Measurements from ENCODE around the gene SERINC3.
"Not testable (repeated sequence)": the region's sequence is repeated elsewhere in the genome, so short reads cannot be mapped to it uniquely, and the experiment has no call there.

The SERINC3 gene

DNA sequence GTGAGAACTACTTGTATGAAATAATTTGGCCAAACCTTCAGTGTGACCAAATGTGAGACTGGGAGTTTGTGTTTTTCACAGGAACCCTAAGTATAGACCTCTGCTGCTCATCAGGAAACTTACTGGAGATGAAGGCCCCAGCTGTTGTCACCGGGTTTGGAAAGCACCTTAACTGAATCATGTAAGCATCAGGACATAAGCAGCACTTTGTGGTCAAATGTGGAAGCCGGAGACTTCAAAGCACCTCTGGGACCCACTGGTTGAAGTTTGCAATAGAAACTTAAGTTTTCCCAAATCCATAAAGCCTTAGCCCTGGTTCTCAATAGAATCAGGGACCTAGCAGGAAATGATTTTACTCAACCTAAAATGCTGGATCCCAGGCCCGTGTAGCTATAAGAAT is 31.9 kb downstream of the SERINC3 start:
- DNase-seq: no peak

DNA sequence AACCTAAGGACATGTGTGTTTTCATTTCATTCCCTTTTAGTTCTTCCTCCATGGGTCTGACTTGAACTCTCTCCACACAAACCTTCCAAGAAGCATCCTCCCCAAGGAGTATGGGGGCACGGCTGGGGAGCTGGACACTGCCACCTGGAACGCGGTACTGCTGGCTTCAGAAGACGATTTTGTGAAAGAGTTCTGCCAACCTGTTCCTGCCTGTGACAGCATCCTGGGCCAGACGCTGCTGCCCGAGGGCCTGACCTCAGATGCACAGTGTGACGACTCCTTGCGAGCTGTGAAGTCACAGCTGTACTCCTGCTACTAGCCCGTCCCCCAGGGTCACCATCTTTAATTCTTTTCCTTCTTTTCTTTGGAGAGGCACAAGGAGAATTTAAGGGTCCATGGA is 32.6 kb downstream of the SERINC3 start:
- no peak for DNase-seq

DNA sequence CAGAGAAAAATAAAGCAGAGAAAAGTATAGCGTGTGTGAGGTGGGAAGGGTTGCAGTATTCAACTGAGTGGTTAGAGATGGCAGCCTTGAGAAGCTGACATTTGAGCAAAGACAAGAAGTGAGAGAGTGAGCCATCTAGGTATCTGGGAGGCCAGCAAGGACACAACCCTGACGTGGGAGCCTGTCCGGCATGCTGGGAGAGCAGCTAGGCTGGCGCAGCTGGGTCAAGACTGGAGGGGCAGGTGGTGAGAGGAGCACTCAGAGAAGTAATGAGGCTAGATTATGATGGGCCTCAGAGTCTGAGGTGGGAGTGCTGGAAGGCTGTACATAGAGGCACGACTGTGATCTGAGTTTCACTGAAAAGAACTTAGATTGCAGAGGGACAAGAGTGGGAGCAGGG is 33.3 kb downstream of the SERINC3 start:
- DNase-seq: no peak

DNA sequence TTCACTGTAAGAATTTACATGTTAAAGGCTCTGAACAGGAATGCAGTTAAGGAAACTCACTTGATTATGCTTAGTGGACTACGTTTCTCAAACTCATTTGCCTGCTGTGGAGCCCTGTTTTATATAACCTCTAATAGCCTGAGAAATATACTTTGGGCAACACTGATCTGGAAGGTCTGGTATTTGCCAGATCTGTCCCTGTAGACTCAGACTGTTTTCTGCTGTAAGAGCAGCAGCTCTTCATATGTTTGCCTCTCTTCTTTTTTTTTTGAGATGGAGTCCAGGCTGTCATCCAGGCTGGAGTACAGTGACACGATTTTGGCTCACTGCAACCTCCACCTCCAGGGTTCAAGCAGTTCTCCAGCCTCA is 36.1 kb downstream of the SERINC3 start:
- DNase-seq: no peak

DNA sequence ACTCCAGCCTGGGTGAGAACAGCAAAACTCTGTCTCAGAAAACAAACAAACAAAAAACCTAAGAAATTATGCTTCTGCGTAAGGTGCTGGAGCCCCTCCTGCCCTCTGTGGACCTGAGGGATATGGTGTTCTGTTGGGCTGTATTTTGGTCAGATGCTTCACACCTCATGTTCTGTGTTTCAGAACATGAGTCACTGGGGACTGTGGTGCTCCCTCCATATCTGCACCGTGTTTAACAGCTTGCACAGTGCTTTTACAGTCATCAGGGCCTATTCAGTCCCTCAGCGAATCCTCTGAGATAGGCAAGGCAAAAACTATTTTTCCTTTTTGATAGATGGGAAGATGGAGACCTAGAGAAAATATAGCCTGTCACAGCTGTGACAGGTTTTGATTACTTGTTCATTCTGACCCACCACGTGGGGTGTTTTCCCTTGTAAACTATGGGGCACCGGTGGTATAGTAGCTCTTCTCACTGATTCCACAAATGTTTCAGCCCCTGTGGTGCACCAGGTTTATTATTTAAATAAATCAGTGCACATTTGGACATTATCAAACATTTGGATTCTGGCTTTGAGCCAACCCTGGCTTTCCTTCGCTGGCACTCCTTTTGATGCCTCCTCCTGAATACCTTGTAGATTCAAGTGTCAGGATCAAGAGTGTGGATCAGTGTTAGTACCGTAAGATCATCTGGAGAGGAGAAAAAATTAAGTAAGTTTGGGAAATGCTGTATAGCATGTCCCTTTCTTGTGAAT is 36.6 kb downstream of the SERINC3 start:
- no peak for DNase-seq

DNA sequence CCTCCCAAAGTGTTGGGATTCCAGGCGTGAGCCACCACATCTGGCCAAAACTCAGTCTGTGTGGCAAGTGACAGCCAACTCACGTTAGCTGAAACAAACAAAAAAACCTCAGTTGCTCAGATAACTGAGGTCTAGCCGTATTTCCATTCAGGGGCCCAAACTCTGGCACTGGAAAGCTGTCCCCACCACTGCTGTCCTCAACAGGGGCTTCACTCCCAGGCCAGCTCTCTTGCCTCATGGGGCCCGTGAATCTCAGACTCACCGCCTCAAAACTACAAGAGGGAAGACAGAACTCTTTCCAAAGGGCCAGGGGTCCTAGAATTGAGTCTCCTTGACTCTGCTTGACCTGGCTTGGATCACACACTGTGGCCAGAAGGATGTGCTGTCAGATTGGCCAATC is 38.8 kb downstream of the SERINC3 start:
- no peak for DNase-seq

DNA sequence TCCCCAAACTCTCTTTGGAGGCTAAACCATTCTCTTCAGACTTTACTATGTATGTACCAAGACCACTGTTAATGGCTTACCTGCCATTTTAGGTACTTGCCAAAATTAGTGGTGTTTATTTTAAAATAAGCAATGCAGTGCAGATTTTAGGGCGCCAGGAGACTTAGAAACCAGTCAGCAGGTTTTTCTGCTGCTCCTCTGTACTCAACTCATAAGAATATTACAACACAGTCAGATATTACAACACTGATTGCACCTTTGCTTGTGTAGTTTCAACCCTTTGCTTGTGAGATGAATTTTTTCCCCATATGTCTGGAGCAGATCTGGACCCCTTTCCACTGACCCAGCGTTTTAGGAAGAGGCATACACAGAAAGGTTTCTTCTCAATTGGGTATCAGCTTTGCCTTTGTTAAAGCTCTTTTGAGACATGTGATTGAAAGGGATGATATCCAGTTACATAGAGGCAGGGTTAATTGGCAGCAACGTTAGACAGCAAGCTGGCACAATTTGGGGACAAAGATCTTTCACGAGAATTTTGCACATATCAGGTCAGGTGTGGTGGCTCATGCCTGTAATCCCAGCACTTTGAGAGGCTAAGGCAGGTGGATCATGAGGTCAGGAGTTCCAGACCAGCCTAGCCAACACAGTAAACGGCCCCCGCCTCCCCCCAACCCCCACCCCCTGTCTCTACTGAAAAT is 40.0 kb downstream of the SERINC3 start:
- no peak for DNase-seq

DNA sequence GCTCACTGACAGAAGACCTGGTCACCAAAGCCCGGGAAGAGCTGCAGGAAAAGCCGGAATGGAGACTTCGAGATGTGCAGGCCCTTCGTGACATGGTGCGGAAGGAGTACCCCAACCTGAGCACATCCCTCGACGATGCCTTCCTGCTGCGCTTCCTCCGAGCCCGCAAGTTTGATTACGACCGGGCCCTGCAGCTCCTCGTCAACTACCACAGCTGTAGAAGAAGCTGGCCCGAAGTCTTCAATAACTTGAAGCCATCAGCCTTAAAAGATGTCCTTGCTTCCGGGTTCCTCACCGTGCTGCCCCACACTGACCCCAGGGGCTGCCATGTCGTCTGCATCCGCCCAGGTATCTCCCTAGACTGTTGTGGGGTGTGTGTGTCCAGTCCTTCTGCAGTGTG is 41.8 kb downstream of the SERINC3 start:
- DNase-seq: no peak

DNA sequence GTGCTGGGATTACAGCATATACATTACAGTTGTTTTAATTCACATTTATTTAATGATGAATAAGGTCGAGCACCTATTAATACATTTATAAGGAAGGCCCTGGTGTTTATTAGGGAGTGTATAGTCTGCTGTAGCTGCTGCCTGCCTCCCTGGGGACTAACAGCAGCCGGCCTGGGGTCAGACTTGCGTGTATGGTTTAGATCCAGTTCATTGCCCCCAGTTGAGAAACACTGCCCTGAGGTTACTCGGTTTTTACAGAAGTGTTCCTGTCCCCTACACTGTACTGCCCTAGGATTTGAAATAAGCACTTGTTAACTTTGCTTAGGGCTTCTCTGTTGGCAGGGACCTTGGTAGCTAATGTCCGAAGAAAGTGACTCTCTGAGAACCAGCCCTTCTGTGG is 42.2 kb downstream of the SERINC3 start:
- DNase-seq: no peak

DNA sequence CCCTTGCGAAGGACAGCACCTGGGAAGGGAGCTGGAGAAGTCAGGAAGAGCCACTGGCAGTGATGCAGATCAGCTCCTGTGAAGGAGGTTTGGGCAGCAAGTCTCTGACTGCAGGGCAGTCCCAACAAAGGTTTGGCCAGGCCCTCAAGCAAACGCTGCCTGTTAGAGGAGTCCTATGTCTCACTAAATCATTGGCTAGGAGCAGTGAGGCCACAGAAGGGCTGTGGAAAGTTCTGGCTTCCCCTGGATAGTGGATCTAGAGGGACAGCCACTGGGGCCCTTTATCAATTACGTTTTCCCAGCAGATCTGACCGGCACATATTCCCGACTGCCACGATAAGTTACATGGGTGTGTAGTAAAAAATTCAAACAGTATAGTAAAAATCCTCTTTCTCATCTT is 43.7 kb downstream of the SERINC3 start:
- DNase-seq: no peak

DNA sequence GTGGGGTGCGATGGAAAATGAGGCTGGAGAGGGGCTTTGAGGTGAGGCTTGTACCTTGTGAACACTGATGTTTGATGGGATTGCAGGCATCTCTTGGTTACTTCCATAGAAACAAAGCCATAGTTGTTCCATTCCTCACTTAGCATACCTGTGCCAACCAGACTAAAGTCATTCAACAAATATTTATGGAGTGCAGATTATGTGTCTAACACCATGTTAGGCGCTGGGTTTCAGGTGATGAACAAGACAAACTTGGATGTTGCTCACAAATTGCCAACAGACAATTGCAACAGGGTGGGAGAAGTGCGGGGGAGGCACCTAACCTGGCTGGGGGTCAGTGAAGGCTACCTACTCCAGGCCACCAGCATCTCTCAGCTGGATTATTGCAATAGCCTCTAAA is 44.7 kb downstream of the SERINC3 start:
- no peak for DNase-seq

DNA sequence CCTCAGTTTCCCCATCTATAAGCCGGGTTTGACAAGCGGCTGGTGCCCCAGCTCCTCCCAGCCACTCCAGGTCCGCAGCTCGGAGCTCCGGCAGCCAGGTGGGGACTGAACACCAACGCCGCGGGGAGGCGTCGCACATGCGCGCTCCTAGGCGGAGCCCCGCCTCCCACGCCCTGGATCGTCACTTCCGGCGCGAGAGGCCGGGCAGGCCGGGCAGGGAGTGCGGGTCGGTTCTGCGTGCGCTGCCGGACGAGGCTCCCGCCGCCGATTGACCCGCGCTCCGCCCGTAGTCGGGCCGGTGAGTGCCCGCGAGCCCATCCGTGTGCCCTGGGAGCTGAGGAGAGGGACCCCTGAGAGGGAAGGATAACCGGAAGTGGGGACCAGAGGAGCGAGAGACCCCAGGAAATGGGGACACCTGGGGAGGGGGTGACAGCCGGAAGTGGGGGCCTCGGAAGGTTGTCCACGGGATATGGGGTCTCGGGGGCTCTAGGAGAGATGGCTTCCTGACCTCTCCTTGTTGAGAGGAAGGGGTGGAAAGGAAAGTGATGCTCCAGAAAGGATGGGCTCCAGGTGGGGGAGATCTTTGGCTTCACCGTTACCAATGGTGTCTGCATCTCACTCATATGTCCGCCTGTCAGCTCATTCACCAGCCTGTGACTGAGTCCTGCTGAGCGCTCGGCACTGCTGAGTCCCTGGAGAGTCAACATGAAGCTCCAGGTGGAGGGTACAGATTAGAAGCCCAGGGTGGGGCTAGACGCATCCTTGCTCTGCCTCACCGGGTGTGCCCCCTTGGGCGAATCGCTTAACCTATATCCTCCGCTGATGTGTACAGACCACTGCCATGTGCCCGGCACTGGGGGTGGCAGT is 45.9 kb downstream of the SERINC3 start, which contains the start of gene TTPAL:
Gene TTPAL (plus strand): TSS at position 181 of the 867 bp plus-strand sequence. CDS start 4,126 bp downstream, outside the sequence.
- DNase-seq: peak; percentile 44 to 52

DNA sequence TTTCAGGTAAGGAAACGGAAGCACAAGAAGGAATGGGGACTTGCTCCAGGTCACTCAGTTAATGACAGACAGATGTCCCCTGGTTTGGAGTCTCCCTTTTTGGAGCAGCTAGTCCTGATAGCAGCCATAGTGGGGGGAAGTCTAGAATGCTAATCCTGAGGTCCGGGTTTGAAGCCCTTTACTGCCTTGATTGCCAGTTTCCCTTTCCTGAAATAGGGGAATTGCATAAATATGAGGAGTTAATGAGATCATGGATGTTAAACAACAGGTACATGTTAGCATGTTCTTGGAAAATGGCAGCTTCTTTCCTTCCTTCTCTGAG is 46.5 kb downstream of the SERINC3 start:
- no peak for DNase-seq

DNA sequence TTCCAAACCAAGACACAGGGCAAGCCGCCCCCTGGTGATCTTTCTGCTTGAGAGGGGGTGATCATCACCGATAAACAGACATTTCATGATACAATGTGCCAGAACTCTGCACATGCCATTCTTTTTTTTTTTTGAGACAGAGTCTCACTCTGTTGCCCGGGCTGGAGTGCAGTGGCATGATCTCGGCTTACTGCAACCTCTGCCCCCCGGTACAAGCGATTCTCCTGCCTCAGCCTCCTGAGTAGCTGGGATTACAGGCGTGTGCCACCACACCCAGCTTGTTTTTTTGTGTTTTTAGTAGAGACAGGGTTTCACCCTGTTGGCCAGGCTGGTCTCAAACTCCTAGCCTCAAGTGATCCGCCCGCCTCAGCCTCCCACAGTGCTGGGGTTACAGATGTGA is 49.6 kb downstream of the SERINC3 start:
- not testable (repeated sequence) for DNase-seq

DNA sequence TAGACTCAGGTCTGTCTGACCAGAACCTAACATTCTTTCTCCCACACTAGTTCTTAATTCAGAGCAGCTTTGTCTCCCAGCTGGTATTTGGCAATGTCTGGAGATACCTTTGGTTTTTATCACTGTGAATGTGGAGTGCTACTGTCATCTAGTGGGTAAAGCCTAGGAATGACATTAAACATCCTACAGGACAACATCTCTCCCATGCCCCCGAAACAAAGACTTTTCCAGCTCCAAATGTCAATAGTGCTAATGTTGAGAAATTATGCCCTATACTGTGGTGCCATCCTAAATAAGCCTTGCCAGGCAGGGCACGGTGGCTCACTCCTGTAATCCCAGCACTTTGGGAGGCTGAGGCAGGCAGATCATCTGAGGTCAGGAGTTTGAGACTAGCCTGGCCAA is 50.4 kb downstream of the SERINC3 start:
- DNase-seq: no peak

DNA sequence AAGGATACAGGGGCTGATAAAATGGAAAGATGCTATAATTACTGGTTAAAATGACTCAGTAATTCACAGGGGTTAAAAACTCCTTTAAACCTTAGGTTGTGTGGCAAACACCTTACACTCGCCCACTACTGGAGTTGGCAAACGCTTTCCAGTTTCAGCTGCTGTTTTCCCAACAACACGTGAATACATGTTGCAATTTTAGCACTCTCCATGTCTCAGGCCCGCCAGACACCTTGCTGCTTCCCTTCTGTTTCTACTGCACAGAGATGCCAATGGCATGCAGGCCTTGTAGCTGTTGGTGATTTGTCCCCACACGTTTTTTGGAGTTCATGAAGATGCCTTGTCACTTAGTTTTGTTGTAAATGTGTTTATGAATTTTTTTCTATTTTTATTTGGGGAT is 51.5 kb downstream of the SERINC3 start:
- DNase-seq: no peak

DNA sequence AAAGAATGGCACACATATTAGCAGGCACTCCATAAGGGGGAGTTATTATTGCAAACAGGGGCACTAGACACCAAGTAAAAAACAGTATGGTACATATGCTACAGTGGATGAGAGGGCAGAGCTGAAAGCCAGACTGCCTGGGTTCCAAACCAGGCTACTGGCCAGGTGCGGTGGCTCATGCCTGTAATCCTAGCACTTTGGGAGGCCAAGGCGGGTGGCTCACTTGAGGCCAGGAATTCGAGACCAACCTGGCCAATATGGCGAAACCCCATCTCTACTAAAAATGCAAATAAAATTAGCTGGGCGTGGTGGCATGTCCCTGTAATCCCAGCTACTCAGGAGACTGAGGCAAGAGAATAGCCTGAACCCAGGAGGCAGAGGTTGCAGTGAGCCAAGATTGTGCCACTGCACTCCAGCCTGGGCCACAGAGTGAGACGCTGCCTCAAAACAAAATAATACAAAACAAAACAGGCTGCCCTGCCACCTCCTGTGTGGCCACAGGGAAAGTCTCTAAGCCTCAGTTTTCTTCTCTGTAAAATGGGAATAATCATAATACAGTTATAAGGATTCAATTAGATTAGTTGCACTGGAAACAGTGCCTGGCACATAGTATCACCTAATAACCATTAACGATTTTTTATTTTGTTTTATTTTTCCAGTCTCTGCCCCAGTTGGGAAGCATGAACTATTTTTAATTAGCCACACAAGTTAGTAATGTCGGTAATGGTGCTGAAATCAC is 53.7 kb downstream of the SERINC3 start:
- DNase-seq: no peak

DNA sequence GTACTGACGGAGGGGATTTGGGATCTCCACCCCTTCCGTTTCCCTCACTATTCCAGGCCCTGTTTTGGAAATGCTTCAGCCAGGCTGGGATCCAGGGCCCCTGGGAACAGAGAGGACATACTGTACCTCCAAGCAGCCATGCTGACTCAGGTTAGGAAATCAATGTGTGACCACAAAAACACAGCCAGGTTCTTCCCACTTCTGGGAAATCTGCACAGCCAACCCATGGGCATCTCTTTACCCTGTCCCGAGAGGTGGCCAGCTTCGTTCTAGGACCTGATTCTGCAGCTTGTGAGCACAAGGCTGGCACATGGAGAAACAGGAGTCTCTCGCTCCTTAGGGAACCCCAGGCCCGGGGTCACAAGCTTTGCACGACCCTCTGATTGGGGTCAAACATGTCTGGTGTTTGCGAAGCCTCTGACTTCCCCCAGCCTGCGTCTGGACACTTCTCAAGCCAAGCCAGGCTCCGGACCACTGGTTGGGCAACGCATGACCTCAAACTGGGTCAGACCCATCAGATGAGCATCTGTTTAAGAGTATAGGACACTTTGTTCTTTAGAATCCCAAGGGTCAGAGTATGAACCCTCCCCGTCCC is 54.5 kb downstream of the SERINC3 start:
- DNase-seq: no peak

DNA sequence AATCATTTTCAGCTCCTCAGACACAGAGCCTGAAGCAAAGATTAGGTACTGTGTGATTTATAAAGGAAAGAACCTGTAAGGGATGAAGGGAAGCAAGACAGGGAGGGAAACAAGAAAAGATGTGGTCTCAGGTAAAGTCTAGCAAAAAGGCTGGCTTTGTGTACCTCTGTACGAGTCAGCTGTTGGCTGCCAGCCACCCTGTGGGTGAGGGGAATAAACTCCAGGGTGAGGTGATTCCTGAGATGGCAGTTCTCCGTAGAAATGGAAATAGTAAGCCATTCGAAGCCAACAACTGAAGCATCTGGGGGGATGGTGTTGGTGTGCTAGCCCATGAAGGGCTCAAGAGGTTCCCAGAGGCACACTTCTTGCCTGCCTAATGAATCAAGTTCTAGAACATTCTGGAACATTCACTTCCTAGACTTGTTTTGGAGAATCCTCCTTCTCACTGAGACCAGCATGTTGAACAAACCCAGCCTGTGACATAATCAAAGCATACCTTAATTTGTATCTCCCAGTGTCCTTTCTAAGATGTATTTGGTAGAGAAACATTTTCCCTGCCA is 56.8 kb downstream of the SERINC3 start:
- no peak for DNase-seq

DNA sequence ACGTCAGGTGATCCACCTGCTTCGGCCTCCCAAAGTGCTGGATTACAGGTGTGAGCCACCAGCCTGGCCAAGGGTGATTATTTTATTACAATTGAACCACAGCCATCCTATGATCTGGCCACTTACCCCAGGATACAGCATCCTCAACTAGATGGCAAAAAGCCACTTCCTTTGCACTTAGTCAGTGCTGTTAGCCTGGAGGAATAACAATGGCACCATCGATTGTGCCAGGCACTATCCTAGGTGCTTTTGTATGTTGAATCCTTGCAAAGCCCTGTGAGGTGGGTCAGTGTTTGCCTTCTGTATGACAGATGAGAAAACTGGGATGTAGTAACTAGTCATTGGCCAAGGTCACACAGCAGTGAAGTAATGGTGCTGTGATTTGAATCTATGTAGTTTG is 57.4 kb downstream of the SERINC3 start:
- no peak for DNase-seq

DNA sequence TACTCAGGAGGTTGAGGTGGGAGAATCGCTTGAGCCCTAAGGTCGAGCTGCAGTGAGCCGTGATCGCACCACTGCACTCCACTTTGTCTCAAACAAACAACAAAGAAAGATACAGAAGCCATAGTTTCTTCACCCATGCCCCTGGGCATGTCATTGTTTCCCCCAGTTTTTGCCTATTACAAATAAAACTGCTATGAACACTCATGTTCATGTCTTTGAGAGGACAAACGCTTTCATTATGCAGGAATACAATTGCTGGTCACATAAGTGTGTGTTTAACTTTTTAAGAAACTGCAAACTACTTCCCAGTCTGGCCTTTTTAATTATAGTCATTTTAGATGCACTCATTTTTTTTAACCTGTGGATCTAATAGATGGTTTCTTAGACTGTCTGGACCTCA is 58.4 kb downstream of the SERINC3 start:
- no peak for DNase-seq

DNA sequence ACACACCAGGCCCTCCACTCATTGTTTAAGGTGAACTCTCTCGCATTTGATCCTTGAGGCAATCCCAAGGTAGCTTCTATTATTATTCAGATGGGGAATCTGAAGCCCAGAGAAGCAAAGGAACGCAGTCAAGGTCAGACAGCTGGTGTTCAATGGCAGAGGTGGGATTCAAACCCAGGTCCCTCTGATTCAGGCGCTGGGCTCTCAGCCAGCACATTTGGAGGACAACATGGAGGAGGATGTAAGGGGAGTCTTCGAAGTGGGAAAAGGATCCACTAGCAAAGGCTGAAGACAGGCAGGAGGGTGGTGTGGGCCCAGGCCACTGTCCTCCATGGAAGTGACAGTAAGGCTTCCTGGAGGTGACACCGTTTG is 60.1 kb downstream of the SERINC3 start:
- DNase-seq: no peak

Measured in bone marrow (tissue), 2 donors.